Heart left ventricle (tissue), 16 donors: Measurements from ENCODE around the gene PDZD7. TPM values are rescaled to one million over a fixed set of nuclear protein-coding genes. Genes with fewer than 3 reads are reported as not detected.

Source experiments
- ATAC-seq, 4 donors: fragments of 200-7000 bp; cut with Tn5 transposase; one replicate each; pipeline ENCODE4 v1.9.1; 2020 to 2022; ENCODE audit warnings: moderate library complexity in 4 of 4, mild to moderate bottlenecking in 3 of 4, moderate number of reproducible peaks in 1 of 4
- DNase-seq, 5 donors: peaks; one replicate each; pipeline ENCODE4 v3.0.0-alpha.2; 2020
- H3K27ac ChIP-seq, 12 donors: fragments of 200-600 bp; sonication (generic) in 4 of 12; one replicate each; pipeline versions ENCODE4 v1.5.0 to v1.8.0; 2016 to 2022; ENCODE audit warnings: mild to moderate bottlenecking in 2 of 12
- H3K27me3 ChIP-seq, 9 donors: fragments of 200-600 bp; sonication (generic) in 2 of 9; one replicate each; pipeline versions ENCODE4 v1.5.1 to v1.8.0; 2016 to 2022; ENCODE audit warnings: mild to moderate bottlenecking in 3 of 9
- H3K36me3 ChIP-seq, 9 donors: fragments of 200-600 bp; sonication (generic) in 2 of 9; one replicate each; pipeline versions ENCODE4 v1.5.0 to v1.8.0; 2018 to 2022; ENCODE audit warnings: mild to moderate bottlenecking in 2 of 9
- H3K4me1 ChIP-seq, 12 donors: fragments of 200-600 bp; sonication (generic) in 4 of 12; one replicate each; pipeline versions ENCODE4 v1.5.0 to v1.8.0; 2016 to 2022; ENCODE audit warnings: mild to moderate bottlenecking in 3 of 12
- H3K4me3 ChIP-seq, 12 donors: fragments of 200-600 bp; sonication (generic) in 4 of 12; one replicate each; pipeline versions ENCODE4 v1.5.0 to v1.8.0; 2017 to 2022; ENCODE audit warnings: mild to moderate bottlenecking in 9 of 12, moderate library complexity in 4 of 12
- H3K9me3 ChIP-seq, 12 donors: fragments of 200-600 bp; sonication (generic) in 4 of 12; one replicate each; pipeline versions ENCODE4 v1.5.0 to v1.8.0; 2016 to 2022; ENCODE audit warnings: mild to moderate bottlenecking in 1 of 12
- POLR2A ChIP-seq, 2 donors: fragments of 450-650 bp; IDR thresholded peaks; one replicate each; pipeline ENCODE4 v1.6.1; 2017; ENCODE audit warnings: antibody characterized with exemption in 2 of 2, mild to moderate bottlenecking in 2 of 2, moderate library complexity in 2 of 2
- WGBS, 4 donors: extraction: QIAGEN DNeasy Blood & Tissue Kit in 2 of 4; methylation state at CpG; one replicate each; pipeline versions ENCODE4 v1.1.5 to v1.1.7; 2013 to 2018; 5-methylcytosine and 5-hydroxymethylcytosine counted together
- intact Hi-C, 10 donors: fragments of 100-400 bp; cut with DNase I; formaldehyde crosslinking; loops; one replicate each; pipeline versions ENCODE4 v1.11.1 to v1.14.2; 2022
- polyA plus RNA-seq, 2 donors: library from polyadenylated mRNA; stranded (reverse); fragments of 200-250 nt; gene quantifications; one replicate each; pipeline ENCODE4 v1.2.3, GENCODE V29; 2013
- total RNA-seq, 9 donors: library from RNA; depleted of rRNA in 2 of 9; stranded (reverse); fragments of >200 nt in 2 of 9; fragmentation: NEBNext Ultra II Directional in 3 of 9; extraction: Animal tissue kit (Norgen Biotek cat#: 25700) in 3 of 9; gene quantifications; one replicate each; pipeline versions ENCODE4 v1.1.0 to v1.2.4, GENCODE V29; 2016 to 2023
- TF ChIP-seq, protein P1 (sequence below), 12 donors: fragments of 200-600 bp; sonication (generic) in 4 of 12; IDR thresholded peaks; one replicate each; pipeline versions ENCODE4 v1.5.0 to v1.8.0; 2018 to 2022; ENCODE audit warnings: antibody characterized with exemption in 12 of 12, mild to moderate bottlenecking in 5 of 12
- donor health status: ischemic (EF 13 %, LVEDD 7.1; RV severe dilation, severe dysfunction).
- donor health status: healthy with polysubstance abuse.
- donor health status: DM: no; HTN: yes; CAD: no.
- donor health status: DM: no; HTN: no; CAD: no.
- donor health status: ischemic (EF 25% LVEDD 6.9; RV normal size, moderate dysfunction).
- donor health status: ischemic (EF 25% LVEDD 5.7; RV mildly dilated, moderate dysfunction).
- donor health status: healthy.
- donor health status: DM: yes; HTN: yes; CAD: no.
- donor health status: ischemic (EF 35%, LVEDD 5.7; RV mildly dilated, moderate dysfunction).
- donor health status: nonischemic (EF 11% LVEDD 7.7; RV severe dilation, severe dysfunction).
- donor health status: DM: yes; HTN: yes; CAD: no.
- donor health status: PGD.
- donor health status: ischemic (EF 29% LVEDD 5.4; RV normal size, mild dysfunction).
- donor health status: nonischemic (EF 23%, LVEDD 6.1; RV moderate dilation, normal function).

Gene PDZD7
- total and polyA plus RNA-seq, 11 donors: 0.09 to 0.97 (median 0.30) TPM; not detected in 1

DNA sequence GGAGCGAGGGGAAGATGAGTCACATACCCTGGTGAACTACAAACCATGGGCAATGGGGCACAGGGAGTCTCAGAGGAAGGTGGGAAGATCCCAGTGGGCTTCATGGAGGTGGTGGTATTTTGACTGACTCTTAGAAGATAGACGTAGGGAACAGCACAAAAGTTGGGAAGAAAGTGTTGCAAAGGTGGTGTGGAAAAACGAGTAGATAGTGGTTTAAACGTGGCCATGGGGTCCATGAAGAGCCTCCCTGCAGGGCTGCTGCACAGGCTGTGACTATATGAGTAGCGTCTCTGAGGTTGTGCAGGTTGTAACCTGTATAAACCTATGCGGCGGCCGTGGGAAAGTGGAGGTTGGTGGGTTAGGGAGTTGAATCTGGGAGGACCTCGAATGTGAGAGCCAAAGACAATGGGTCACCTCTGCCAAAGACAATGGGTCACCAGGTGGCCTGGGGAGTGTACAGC lies 17.5 kb downstream of the PDZD7 start:
- Histone ChIP-seq H3K27me3 (peaks cover 0 to 9% (median 3%) of the 10 kb centered on the region in 9 donors), H3K4me1 (peaks cover 0 to 40% (median 21%) of the 10 kb centered on the region in 12 donors), H3K4me3 (no peak overlapping the region), H3K9me3 (no peaks in the 10 kb centered on the region), H3K27ac (peak overlapping the region in 10 of 12 donors; percentile 18 to 74 (median 58)), H3K36me3 (no peaks in the 10 kb centered on the region)
- DNase-seq (no peak), ATAC-seq (no peak)
- intact Hi-C loops: loop anchor here in 6 of 10 donors (1.0 to 5.0 kb wide), 6 partner anchors 15 to 451 kb away; partner anchors contain the start of genes LZTS2 (in 1 of the 6) and SEMA4G (in 1 of the 6)
- WGBS, 4 donors: 50 to 58% (median 57%) methylated on average over 9 of the region's 9 CpGs
- TF ChIP-seq POLR2A (IDR thresholded peaks at IDR 0.05): no peak
- TF ChIP-seq, protein P1, sequence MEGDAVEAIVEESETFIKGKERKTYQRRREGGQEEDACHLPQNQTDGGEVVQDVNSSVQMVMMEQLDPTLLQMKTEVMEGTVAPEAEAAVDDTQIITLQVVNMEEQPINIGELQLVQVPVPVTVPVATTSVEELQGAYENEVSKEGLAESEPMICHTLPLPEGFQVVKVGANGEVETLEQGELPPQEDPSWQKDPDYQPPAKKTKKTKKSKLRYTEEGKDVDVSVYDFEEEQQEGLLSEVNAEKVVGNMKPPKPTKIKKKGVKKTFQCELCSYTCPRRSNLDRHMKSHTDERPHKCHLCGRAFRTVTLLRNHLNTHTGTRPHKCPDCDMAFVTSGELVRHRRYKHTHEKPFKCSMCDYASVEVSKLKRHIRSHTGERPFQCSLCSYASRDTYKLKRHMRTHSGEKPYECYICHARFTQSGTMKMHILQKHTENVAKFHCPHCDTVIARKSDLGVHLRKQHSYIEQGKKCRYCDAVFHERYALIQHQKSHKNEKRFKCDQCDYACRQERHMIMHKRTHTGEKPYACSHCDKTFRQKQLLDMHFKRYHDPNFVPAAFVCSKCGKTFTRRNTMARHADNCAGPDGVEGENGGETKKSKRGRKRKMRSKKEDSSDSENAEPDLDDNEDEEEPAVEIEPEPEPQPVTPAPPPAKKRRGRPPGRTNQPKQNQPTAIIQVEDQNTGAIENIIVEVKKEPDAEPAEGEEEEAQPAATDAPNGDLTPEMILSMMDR (IDR thresholded peaks at IDR 0.05): no peak

DNA sequence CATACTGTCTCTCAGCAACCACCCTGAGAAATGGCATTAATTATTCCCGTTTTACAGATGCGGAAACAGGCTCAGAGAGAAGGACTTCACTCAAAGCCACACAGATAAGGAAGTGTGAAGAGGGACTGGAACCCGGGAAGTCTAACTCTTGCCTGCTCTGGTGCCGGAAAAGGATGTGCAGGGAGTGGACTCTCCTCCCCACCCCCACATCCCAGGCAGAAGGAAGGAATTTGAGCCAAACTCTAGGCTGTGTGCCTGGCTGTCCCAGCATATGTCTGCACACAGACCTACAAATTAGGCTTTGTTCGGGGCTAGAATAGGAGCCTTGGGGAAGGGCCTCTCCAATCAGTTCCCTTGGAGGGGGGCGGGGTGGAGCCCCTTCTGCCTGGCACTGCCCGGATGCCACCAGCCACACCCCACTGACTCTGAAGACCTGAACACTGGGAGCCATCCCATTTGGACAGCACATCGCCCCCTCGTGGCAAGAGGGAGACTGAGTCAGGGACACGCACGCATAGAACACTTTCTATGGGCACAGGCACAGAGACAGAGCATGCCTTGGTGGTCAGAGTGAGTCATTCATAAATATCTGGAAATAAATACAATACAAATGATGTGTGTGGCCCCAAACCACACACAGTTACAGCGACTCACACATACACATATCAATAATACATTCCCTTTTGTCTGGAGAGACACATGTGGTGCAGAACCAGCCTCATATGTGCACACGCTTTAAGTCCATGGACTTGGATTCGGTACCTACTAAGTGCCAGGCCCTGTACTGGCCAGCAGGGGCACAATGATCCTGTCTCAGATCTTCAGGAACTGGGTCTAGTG lies 18.2 kb downstream of the PDZD7 start:
- H3K27ac ChIP-seq: peak overlapping the region in 11 of 12 donors; percentile 26 to 74 (median 61)
- WGBS, 4 donors: 16 to 19% (median 18%) methylated on average over 12 to 14 of the region's 14 CpGs
- intact Hi-C loops: loop anchor here in 6 of 10 donors (1.0 to 5.0 kb wide), 7 partner anchors 14 to 450 kb away; partner anchors contain the start of genes LZTS2 (in 1 of the 6) and SEMA4G (in 1 of the 6)
- TF ChIP-seq POLR2A (IDR thresholded peaks at IDR 0.05): no peak
- TF ChIP-seq, protein P1 (IDR thresholded peaks at IDR 0.05): peak; percentile 85 to 97 (median 93)
- no peaks in the 10 kb centered on the region for H3K36me3 ChIP-seq
- H3K4me3 ChIP-seq: no peak overlapping the region
- H3K4me1 ChIP-seq: peaks cover 0 to 46% (median 24%) of the 10 kb centered on the region in 12 donors
- ATAC-seq (peak; percentile 84 to 94 (median 90)), DNase-seq (peak; percentile 88 to 94 (median 90))
- H3K27me3 ChIP-seq: peaks cover 0 to 9% (median 3%) of the 10 kb centered on the region in 9 donors
- H3K9me3 ChIP-seq: no peaks in the 10 kb centered on the region

DNA sequence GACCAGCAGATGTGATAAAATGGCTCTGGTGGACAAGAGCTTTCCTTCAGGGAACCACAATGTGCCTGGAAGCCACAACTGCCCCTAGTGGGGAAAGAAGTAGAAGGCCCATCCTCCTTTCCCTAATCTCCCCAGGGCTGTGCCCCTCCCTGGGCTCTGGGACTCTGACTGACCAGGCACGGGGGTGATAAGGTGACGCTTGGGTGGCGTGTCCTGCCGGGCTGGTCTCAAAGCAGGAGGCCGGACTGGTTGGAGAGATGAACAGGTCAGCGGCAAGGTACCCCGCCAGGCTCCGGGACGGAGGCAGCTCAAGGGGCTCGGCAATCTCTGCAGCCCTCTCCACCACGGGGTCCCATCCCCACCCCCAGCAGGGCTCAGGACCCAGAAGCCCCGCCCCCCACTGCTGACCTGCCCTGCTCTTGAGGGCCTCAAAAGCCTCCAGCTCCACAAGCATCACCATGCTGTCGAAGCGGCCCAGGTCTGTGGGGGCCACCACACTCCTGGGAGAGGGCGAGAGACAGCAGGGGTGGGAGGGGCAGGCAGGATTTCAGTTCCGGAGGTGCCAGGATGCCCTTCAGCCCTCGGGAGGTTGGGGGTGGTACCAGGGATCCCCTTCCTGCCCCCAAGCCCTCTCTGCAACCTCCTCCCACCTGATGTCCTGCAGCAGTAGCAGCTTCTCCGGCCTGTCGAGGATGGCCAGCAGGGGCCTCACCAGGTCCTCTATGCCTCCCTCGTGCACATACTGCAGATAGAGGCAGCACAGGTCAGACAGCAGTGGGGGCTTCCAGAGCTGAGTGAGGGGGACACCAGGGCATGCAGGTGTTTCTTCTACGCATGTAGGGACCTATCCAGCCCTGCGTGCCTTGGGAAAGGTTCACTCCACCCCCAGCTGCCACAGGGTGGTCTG lies 19.2 kb downstream of the PDZD7 start:
- Histone ChIP-seq H3K36me3 (peaks cover 0 to 8% (median 6%) of the 10 kb centered on the region in 9 donors), H3K27ac (peak overlapping the region in 11 of 12 donors; percentile 26 to 74 (median 61)), H3K4me3 (no peak overlapping the region), H3K4me1 (peaks cover 0 to 54% (median 29%) of the 10 kb centered on the region in 12 donors), H3K27me3 (peaks cover 0 to 4% (median 0%) of the 10 kb centered on the region in 9 donors), H3K9me3 (no peaks in the 10 kb centered on the region)
- DNase-seq (peak in 1 of 5 donors; percentile 51), ATAC-seq (no peak)
- no peak for TF ChIP-seq POLR2A (IDR thresholded peaks at IDR 0.05)
- TF ChIP-seq, protein P1 (IDR thresholded peaks at IDR 0.05): peak in 5 of 12 donors; percentile 13 to 32 (median 27)
- WGBS, 4 donors: 52 to 63% (median 56%) methylated on average over 12 to 22 of the region's 22 CpGs
- intact Hi-C loops: loop anchor here in 3 of 10 donors (1.0 to 5.0 kb wide), 4 partner anchors 13 to 449 kb away; partner anchors contain the start of genes LZTS2 (in 1 of the 3) and SEMA4G (in 1 of the 3)
